Activated T-cell treated with anti-CD3 and anti-CD28 coated beads, Interleukin-2, amount 50 U/mL, for 48 hours (primary cell): ENCODE results near the gene SETD5.

Experiments
- DNase-seq, 2 experiments: peaks; one replicate each; pipeline ENCODE4 v3.0.0-alpha.2; 2020

The SETD5 gene

DNA sequence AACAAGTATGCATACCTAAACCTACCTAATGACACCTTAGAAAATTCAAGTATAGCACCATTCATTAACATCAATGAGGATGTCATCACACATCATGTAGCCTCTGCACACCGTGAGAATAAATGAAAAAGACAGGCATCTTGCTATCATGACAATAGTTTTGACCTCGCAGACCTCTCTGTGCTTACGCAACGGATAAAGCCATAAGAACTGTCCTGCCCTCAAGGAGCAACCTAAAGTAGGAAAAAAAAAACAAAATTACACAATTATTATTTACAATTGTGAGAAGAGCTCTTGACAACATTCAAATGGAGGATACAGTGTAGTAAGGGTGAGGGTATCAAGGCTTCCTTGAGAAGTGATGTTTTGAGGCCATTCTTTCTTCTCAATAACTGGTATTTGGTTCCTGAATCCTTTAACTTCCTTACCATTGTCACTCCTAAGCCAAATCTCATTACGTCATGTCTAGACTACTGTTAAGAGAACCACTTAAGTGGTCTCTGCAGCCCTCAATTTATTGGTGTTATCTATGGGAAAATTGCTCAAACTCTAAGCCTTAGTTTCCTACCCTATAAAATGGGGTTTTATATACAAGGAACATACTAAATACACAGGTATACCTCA, 7.0 kb upstream of the SETD5 start:
- DNase-seq = no peak

DNA sequence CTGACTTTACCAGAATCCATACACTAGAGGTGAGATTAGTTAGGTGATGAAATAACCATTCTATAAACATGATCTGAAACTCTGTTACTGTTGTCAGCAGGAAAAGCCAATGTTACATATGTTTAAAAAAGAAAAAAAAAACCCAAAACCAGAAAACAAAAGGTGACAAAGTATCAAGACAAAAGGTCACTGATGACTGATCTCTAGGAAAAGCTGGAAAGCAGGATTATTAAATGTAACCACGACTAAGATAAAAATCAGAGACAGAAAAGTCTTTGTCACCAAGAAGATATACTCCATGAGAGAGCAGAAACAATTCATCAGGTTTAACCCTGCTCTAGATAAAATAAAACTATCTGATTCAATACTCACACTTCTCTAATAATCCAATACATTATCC, 5.4 kb upstream of the SETD5 start:
- DNase-seq = no peak

DNA sequence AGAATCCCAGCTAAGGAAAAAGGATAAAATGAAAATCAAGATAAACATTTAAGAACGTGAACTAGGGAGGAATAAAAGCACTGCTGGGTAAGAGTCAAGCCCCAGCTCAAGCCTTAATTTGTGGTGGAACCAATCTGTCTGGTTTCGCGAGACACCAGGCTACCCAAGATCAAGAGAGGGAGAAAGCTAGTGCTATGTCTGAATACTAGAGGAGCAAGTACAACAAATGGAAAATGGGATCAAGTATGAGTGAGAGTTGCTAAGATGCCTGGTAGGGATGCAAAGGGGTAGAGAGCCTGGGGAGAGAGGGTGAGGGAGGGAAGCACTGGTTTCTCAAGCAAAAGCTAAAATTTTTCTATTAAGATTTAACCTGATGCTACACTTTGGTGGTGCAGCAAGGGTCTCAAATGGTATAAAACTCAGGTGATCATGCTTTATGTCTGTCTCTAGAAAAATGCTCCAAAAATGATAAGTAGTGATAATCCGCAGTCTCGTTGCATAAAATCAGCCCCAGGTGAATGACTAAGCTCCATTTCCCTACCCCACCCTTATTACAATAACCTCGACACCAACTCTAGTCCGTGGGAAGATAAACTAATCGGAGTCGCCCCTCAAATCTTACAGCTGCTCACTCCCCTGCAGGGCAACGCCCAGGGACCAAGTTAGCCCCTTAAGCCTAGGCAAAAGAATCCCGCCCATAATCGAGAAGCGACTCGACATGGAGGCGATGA, 1.7 kb upstream of the SETD5 start:
- DNase-seq = no peak

DNA sequence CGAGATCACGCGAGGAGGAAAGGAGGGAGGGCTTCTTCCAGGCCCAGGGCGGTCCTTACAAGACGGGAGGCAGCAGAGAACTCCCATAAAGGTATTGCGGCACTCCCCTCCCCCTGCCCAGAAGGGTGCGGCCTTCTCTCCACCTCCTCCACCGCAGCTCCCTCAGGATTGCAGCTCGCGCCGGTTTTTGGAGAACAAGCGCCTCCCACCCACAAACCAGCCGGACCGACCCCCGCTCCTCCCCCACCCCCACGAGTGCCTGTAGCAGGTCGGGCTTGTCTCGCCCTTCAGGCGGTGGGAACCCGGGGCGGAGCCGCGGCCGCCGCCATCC, 1.1 kb upstream of the SETD5 start:
- DNase-seq = peak in 1 of 2 experiments; percentile 89

DNA sequence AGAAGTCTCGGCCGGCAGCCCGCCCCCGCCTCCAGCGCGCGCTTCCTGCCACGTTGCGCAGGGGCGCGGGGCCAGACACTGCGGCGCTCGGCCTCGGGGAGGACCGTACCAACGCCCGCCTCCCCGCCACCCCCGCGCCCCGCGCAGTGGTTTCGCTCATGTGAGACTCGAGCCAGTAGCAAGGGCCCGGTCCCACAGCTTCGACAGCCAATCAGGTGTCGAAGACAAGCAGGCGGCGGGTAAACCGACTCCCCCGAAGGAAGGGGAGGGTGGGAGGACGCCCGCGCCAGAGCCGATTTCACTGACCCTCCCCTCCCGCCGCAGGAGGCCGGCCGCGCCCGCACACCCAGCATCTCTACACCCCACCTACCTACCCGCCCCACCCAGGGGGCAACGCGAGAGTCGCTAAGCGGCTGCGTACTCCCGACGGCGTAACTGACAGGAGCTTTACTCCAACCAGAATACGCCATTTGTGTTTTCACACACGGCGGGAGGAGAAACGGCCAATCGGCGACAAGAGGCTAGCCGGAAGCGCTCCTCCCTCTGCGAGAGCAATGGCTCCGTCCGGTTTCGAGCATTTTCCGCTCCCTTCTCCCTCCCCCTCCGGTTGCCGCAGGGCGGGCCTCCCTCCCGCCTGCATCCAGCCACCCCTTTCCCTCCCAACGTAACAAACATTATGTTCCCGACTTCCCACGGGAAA, 633 bp upstream of the SETD5 start:
- DNase-seq = peak; percentile 99

DNA sequence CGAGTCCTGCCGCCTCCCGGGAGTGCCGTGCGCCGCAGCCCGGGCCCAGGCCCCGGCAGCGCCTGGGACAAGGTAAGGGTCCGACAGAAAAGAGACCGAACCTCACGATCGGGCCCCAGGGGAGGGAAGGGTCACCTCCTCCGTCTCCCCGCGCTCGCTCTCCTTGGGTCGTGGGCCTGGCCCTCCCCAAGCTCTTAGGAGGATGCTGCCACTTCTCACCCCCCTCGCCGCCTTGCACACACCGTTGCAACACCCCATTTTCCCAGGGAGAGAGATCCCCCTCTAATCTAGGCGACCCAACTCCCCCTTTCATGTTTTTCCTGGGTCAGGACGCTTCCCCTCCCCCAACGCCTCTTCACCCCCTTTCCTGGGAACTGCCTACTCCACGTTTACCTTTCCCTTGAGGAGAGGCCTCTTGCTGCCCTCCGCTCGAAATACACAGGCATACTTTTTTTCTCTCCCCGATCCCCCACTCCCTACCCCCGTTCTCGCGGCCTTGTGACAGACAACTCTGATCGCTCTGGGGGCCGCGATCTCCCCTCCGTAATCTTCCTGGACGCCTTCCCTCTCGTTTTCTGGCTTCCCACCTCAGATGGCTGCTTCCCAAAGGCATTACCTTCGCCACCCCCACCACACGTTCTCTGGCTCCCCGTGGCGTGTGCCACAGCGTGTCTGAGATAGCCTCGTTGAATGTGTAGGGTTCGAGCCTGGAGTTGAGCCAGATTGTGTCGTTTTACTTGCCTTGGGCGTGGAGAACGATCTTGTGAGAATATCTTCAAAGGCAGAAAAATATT, 688 bp downstream of the SETD5 start:
- DNase-seq = peak; percentile 63 to 65

DNA sequence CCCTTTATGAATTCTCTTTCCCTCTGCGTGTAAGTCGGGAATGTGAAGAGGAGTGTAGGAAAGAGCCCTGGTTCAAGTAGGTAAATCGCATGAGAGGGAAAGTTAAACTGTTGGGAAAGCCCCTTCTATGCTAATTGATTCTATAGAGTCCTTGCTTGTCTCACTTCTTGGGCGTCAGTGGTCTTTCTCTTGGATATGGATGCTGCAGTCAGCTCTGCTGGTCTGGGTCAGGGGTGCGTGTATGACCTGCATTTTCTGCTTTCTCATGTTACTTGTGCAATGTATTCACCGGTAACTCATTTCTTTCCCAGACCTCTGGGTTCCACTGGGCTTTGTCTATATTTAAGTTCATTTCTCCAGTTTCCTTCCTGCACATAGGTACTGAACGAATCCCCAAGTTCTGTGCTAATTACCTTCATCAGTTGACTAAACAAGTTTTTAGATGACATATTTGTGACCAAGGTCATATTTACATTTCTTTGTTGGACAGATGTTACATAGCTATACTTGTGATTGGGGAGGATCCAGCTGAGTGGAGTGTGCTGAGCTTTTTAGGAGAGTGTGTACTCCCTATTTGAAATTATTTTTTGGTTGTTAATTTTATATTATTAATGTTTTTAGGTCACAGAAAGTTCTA, 1.4 kb downstream of the SETD5 start:
- DNase-seq = peak in 1 of 2 experiments; percentile 41

DNA sequence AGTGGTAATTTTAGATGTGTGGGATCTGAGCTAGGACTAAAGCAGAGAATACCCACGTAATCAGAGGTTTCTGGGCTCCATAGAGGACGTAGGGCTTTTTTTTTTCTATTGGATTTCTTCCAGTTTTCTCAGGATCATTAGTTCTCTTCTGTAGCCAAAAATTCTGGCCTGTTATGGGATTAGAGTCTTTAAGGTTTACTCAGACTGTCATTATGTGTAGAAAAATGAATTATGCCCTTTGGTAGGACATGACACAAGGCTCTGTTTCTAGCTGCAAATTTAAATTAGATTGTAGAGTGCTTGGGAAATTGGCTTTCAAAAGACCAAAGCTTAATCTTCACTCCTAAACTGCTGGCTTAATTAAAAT, 1.9 kb downstream of the SETD5 start:
- no peak for DNase-seq

DNA sequence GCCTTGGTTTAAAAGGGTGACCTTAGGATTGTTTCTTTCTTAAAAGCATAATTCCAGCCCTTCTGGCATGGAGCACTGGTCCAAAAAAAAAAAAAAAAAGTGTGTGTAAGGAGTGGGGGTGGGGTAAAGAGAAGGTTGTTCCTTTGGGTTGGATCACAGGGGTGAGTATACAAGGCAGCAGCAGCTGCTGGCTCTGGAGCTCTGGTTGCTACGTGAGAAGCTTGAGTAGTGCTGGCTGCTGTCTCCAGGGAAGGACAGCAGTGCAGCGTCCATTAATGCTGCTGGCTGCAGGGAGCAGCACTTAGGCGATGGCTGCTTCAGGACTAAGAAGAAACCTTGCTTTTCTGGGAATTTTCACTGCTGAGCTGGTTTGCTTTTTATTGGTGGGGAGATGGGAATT, 2.3 kb downstream of the SETD5 start:
- no peak for DNase-seq

DNA sequence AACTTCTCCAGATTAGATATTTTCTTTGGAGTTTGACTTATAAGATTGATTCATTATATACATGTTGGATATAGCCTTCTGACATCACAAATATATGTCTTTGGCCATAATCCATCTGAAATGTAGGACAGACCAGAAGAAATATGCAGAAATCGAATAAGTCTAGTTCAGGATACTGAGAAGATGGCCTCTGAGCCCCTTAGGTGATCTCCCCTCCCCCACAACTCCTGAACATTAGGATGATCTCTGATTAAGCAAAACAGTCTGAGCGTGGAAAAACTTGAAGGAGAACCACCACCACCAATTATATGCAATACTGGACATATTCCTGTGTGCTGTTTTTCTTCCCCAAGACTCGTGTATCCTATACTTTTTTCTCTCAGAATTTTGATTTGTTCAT, 3.2 kb downstream of the SETD5 start:
- DNase-seq = no peak

DNA sequence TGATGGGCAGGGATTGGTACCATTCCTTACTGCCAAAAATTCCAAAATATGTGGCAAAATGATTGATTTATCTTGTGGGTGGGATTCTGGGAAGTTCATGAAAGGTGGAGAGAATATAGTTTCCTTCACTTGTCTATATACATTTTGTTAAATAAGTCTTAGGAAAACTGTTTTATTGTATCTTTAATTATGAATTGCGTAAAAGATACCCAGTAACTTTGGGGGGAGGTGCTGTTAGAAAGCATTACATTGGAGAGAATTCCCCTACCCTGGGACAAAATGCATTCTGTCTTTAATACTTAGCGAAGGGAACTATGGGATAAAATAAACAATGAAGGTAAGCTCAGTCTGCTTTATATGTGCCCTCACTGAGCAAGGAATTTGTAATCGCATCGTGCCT, 4.6 kb downstream of the SETD5 start:
- DNase-seq = no peak

DNA sequence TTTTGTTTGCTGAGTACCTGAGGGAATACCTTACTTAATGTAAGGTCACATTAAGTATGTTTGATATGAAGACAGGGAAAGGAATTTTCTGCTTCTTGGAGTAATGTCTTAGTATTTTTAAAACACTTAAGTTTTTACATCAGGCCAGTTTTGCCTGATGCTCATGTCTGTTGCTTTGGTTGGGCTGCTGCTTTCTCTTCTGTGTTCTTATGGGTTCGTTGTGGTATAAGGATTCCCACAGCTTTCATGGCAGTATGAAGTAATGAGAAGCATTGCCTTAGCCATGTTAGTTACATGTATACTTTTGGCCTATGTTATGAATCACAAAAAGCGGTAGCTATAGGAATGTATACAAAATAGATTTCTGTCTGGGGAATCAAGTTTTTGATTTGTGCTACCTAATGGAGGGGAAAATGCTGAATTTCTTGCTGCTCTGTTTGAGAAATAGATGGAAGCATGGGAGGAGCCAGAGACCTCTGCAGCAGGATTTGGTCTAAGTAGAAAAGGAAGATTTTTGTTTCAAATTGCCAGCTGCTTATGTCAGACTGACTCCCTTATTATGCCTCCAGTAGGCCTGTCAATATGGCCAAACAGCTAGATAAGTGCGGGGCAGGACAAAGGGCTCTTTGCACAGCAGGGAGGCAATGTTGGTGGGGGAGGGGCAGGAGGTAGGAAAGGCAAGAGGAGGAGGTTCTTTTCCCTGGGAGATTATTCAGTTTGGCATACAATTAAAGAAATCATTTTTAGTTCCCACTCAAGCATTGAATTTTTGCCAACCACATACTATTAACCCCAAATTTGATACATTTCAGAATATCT, 5.2 kb downstream of the SETD5 start:
- no peak for DNase-seq

DNA sequence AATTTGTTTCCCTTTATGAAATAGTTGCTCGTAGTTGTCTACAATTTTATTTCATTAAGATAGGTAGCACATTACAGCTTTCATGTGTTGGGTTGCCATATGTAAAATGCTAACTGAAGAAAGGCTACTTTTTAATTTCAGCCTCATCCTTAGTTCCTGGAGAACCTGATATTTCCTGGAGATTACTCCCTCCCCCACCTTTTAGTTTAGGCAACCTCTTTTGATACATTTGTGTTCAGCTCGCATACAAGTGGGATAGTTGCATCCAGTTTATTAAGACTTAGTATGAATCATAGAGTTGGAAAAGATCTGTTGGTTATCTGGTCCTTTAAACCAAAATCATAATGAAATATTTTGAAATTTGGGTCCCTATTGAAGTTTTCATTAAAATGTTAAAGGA, 6.0 kb downstream of the SETD5 start:
- no peak for DNase-seq

DNA sequence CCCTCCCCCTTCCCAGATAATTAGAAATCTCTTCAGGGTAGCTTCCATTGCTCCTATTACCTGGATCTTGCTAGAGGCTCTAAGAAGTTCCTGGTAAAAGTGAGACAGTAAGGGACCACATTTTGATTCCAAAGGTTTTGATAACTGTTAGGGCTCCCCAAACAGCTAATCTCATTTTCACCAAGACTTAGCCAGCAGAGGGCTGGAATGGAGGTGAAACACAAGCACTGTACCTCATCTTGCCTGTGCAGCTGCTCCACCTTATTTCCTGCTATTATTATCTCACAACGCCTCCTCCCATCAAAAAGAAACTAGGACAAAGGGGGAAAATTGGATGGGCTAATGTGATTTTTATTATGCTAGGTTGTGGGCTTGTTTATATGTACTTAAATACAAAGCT, 7.3 kb downstream of the SETD5 start:
- DNase-seq = no peak

DNA sequence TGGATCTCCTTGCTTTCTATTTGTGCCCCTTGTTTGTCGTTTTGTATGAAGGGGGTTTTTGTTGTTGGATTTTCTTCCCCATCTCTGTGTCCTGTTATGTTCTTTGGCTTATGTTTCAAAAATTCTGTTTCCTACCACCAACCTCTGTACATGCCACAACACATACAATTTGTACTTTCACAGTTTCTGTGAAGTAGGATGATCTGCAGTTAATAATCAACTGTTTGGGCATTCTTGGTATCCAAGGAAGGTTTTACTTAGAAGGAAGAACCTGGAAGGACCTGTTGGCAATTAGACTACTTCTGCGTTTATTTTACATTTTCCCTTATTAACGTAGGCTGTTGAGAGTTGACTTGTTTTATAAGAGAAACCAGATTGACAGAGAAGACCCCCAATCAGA, 8.3 kb downstream of the SETD5 start:
- no peak for DNase-seq

DNA sequence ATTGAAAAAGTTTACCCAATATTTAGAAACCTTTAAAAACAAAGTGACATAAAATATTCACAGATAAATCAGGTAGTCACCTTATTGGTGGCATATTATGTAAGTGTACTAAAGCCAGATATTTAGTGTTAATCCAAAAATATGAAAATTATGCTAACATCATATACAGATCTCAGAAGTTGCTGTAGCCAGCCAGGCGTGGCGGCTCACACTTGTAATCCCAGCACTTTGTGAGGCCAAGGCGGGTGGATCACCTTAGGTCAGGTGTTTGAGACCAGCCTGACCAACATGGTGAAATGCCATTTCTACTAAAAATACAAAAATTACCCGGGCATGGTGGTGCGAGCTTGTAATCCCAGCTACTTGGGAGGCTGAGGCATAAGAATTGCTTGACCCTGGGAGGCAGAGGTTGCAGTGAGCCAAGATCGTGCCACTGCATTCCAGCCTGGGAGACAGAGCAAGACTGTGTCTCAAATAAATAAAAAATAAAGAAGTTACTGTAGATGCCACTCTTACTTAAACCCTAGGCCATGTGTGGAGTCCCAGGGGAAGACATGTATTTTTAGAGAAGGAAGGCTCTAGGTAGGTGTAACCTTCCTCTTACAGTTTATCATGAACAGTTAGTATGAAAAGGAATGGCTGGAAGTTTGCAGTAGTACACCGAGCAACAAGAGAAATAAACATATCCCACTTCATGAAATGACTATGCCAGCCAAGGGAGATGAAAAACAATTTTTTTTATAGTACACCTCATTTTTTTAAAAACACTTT, 9.6 kb downstream of the SETD5 start:
- DNase-seq = no peak

DNA sequence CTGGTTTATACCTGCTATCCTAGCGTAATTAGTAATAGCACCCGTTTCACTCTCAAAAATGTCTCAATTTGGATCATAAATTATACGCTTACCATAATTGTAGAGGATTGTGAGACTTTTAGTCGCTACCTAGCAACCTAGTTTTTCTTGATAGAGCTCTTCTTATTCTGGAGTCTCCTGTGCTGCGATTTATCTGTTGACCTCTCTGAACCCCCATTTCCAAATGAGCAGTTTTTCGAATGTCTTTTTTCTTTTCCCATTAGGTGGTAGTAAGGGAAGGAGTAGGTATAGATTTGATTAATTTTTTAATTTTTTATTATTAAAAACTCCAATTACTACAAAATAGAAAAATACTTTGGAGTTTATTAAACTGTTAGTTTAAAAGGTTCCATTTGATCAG, 10.6 kb downstream of the SETD5 start:
- DNase-seq = no peak

DNA sequence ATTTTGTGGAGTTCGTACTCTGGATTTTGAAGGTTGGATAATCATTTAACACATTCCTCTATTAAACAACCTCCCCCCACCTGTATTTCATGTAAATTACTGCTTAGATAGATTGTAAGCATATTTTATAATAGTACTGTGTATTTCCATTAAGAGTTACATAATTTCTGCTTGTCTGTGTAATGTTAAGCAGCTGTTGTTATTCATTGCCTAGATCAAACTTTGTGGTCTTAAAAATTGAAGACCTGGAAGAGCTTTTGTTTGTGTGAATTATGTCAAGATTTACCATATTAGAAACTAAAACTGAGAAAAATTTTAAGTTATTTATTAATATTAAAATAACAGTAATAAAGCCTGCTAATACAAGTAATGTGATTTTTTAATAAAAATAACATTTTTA, 11.1 kb downstream of the SETD5 start:
- no peak for DNase-seq

DNA sequence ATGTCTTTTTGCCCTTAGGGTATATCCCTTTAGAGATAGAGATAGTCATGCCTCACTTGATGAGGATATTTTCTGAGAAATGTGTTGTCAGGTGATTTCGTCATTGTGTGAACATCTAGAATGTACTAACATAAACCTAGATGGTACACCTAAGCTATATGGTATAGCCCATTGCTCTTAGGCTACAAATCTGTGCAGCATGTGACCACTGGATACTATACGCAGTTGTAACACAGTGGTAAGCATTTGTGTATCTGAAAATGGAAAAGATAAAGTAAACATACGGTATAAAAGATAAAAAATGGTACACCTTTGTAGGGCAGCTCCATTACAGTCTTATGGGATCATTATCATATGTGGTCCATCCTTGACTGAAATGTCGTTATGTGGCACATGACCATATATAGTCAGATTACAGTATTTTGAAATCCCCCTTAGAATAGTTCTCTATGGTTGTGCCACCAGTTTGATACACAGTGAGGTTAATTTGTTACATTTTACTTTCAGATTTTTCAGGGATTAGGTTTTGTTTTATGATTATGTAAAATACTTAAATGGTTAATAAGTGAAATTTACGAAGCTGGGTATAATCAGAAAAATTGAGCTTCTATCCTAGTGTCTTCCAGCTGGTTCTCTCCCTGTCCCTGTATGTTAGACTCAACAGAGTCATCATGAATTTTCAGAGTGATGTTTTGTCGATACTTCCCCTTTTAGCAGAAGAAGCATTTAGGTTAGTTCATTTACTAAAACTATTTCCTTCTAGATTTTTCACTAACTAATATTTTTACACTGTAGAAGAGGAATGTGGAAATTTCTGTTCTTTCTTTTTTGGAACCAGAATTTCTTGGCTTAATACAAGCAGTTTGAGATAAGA, 12.8 kb downstream of the SETD5 start:
- DNase-seq = no peak

DNA sequence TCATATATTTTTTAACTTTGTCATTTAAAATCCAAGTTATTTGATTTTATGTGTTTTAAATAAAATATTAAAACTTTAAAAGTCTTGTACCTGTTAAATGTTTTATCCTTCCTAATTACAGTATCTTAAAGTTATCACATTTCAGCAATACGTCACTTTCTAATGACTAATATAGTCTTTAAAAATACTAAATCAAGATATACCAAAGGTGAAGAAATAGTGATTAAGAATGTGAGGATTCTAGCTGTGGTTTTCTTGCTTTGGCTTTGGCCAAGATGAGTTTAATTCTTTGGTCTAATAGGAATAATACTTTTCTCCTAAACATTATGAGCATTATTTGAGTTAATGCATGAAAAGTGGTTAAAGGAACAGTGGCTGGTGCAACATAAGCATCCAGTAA, 13.9 kb downstream of the SETD5 start:
- DNase-seq = no peak
